ENCODE measurements around the gene WDHD1.

- no peak for TF ChIP-seq POLR2A (IDR thresholded peaks at IDR 0.05)
- no peak for TF ChIP-seq POLR2AphosphoS5 (IDR thresholded peaks at IDR 0.05)
These were observed 31.0 kb upstream of the WDHD1 start for GRCh38 chr14:55057919-55058318.
